GM21723 (cell line): ENCODE data around the gene IGLL5.

Experiments used
- ATAC-seq: cut with Tn5 transposase; IDR thresholded peaks from one replicate; pipeline ENCODE4 v1.9.1; 2021; ENCODE audit warnings: mild to moderate bottlenecking, moderate library complexity; ENCODE audit not compliant: unreplicated experiment

The IGLL5 gene

DNA sequence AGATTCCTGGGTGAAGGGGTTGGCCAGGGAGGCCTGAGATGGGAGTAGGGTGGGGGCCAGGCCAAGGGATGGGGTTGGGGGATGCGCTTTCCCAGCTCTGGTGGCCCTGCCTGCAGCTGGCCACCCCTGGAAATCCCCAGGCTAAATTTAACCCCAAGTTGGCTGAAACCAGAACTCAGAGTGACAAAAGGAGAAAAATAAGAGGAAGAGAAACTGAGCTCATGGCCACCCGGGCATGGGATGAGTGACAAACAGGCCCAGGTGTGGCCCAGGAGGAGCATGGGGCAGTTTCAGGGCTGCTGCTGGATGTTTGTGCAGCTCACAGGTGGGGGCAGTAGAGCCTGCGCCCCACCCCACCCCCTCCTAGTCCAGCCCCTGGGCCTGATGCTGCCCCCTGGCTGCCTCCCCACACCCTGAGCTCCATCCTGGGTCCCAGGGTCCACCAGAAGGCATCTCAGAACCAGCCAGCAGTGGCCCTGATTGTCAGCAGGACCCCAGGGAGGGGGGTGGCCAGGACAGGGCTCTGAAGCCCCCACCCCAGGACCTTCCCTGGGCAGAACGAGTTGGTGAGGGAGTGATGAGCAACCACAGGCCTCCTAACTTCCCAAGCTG, 48.0 kb downstream of the IGLL5 start:
- ATAC-seq, result peak; percentile 80

DNA sequence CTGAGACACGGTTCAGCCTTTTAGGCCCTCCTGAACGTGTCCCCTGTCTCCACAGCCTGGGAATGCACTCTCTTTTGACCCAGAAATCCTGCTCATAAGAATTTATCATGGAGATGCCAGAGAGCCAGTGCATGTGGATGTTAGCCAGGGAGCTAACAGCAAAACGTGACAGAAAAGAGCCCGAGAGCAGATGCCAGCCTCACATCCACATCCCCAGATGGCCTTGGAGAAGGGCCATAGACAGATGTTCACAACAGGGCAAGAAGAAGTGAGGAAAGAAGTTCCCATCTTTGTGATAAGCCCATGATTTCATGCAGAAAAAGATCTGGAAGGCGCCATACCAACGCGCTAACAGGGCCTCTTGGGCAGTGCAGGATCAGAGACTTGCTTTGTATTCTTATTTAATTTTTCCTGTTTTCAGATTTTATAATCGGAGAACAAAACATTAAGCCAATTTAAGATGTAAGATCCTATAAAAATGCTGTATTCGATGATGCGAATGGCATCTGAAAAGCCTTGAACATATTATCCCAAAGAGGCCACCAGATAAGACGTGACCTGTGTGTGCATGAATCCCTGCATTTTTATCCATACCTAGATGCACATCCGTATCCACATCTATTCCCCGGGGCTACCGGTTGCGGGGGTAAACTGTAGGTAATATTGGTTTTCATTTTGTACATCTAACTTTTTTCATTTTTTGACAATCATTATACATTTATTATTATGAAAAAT, 48.7 kb downstream of the IGLL5 start:
- ATAC-seq, result no peak

GRCh38 chr22:22936915-22937656, 49.5 kb downstream of the IGLL5 start:
- ATAC-seq, result no peak

- ATAC-seq, result no peak
These were observed 50.4 kb downstream of the IGLL5 start for GRCh38 chr22:22937894-22938480.

GRCh38 chr22:22938672-22939587, 51.3 kb downstream of the IGLL5 start:
- ATAC-seq, result no peak

DNA sequence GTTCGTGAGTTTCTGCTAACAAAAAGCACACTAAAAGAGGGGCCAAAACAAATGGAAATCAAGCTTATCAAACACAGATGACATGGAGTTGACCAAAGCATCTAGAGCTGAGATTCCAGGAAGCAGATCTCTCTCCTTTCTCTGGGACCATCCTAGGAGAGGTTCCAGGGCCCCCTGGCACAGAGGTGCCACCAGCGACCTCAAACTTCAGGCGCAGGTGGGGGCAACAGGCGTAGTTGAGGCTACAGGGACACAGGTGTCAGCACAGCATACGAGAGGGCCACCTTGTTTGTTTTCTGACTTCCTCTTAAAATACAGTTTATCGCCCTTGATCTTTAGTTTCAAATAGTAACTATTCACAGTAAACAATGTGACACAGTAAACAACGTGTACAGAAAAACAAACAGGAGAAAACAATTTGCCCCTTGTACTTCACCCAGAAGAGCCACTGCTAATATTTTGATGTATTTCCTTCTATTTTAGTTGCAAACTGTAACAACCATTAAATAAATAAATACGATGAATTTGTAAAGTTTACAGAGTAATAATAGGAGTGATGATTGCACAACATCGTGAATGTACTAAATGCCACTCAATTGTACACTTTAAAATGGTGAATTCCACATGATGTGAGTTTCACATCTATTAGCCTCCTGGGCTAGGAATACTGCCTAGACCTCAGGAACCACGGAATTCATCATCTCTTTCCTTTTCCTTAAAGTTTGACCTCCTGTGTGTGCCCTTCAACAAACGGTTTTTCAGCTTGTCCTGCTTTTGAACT, 52.2 kb downstream of the IGLL5 start:
- no peak for ATAC-seq

DNA sequence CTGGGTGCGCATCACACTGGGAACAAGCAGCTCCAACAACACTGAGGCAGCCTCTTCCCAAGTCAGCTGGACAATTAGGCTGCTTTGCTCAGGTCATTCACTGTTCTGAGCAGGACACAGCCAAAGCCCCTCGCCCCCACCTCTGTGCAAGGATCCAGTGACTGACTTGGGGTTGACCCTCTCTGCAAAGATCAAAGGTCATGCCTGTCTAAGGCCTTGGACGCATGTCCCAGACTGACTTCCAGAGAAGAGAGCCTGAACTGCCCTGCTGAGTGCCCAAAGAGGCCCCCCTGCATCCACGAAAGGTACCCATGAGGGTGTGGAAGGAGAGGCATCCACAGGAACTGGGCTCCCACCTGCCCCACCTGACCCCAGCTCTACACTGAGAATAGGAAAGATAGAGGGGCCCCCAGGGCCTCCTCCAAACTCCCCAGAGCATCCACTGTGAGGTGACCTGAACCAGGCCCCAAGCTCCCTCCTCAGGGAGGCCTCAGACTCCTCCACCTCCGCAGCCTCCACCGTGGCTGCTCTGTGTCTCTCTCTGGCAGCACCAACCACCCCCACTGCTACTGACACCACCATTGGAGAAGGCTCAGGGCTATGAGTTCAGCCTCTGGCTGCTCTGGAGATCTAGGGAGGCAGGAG, 53.5 kb downstream of the IGLL5 start:
- no peak for ATAC-seq

DNA sequence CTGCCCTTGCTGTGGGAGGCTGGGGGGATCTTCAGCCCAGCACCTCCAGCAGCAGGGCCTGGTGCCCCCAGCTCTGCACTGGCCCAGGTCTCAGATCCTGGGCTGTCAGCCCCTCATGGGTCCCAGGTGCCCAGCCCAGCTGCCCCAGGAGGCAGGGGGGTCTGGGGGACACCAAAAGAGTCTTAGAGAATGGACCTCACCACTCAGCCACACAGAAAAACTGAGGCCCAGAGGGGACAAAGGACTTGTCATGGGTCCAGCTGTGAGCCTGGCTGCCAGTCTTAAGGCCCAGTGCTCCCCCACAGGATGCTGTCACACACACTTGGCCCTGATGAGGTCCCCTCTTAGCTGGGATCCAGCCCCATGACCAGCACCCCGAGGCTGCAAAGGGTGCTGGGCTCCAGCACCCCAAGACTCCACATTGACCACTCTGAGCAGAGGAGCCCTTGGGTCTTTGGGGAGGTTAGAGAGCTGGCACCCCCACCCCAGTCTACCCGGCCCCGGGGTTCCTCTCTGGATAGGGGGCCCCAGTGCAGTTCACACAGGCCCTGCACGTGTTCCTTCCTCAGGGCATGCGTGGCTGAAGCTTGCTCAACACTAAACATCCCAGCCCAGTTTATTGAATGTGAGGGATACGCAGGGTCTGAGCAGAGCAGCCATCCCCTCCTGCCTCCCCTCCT, 54.4 kb downstream of the IGLL5 start:
- ATAC-seq, result no peak

DNA sequence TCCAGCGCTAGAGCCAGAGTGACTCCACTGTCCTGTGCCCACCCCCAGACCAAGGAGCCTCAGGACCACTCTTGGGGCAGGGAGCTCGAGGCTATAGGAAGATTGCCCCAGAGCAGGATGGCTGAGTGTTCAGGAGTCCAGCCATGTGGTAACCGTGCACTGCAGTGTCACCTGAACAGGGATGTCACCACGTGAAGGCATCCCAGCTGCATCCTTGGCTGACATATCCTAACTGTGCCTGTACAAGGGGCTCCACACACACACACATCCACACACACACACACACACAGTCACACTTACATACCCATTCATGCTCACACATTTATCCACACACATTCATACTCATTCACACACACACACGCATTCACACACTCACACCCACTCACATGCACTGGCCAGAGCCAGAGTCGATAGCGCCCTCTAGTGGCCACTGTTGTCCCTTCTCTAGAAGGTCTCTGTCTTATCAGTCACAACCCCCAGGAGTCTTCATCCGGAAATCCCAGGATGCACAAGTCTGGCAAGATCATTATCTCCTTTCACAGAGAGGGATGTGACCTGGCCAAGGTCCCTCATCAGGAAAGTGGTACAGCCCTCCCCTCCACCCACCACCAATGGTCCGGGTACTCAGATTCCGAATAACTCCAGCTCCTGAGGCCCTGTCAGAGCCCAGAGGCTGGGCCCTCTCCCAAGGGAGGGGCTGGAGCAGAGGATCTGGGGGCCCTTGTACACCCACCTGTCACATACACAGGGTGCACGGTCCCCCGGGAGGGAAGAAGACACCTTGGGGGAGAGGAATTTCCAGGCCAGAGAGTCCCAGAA, 55.1 kb downstream of the IGLL5 start:
- no peak for ATAC-seq

- ATAC-seq, result no peak
These were observed 56.1 kb downstream of the IGLL5 start for GRCh38 chr22:22943521-22944267.

DNA sequence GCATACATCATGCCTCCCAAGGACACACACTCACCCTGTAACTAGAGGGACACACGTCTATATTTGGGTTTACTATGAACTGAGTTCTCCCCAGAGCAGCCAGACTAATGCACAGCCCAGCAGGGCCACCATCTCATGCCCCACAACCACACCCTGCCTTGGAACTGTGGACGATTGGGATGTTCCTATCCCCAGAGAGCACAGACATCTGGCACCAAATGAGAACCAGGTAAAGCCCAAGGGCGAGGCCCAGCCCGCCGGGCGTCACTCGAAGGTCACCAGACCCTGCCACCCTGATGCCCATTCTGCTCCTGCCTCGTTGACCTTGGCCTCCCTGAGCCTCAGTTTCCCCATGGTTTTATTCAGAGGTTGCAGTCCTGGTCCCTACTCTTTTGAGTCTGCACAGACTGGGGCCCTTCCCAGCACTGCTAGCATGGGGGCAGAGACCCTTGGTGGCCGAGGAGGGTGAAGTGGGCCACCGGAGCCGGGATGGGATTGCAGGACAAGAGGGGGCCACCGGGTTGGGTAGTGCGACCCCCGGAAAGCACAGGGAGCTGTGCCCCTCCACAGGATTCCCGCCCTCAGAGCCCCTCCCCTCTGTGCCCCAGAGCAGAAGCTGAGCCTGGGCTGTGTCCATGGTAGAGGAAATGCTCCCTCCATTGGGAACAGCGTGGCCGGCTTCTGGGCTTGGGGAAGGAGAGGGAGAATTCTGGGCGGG, 56.8 kb downstream of the IGLL5 start:
- ATAC-seq, result no peak

GRCh38 chr22:22945195-22945594, 57.6 kb downstream of the IGLL5 start:
- no peak for ATAC-seq
